Subcutaneous adipose tissue (tissue), 4 donors: ENCODE results near the gene NCKAP5L. TPM values are rescaled to one million over a fixed set of nuclear protein-coding genes. Genes with fewer than 3 reads are reported as not detected.

Experiments
- CTCF ChIP-seq: fragments of 450-650 bp; IDR thresholded peaks from one replicate; pipeline ENCODE4 v1.5.1; 2016; ENCODE audit warnings: low read depth, mild to moderate bottlenecking, control low read depth, antibody characterized with exemption, moderate library complexity
- small RNA-seq: library from RNA; depleted of rRNA; stranded (forward); fragments of <200 nt; gene quantifications from one replicate; pipeline ENCODE3, GENCODE V24; 2016
- total RNA-seq, 4 donors: library from RNA; depleted of rRNA; stranded (reverse); fragments of >200 nt; gene quantifications; one replicate each; pipeline ENCODE4 v1.1.0, GENCODE V29; 2016

The NCKAP5L gene
- total RNA-seq, 4 donors from 2014 or later = 9.1 to 23.9 (median 13.0) TPM

- TF ChIP-seq CTCF = no peak
Measured at GRCh38 chr12:49744363-49744885, 83.8 kb downstream of the NCKAP5L start.

GRCh38 chr12:49741882-49742620 is 86.2 kb downstream of the NCKAP5L start:
- TF ChIP-seq CTCF = no peak

Small RNAs within 50 kb of the gene (small RNA-seq; reads per million reads assigned to genes)
- not detected for gene LSM6P2

Other genes with a start within 250 kb of the NCKAP5L start
- gene FAM186B, start 222.8 kb downstream of the NCKAP5L start, total RNA-seq = under 1 TPM; 0.17 to 0.66 (median 0.53) TPM
- 10 to 100 TPM in 1 of 4 donors, 1 to 10 TPM in 3; 3.4 to 10.1 (median 6.7) TPM for gene PRPF40B, start 204.9 kb downstream of the NCKAP5L start, total RNA-seq
- gene FMNL3, start 121.0 kb downstream of the NCKAP5L start, total RNA-seq = 10 to 100 TPM in 2 of 4 donors, 1 to 10 TPM in 2; 8.2 to 19.6 (median 14.0) TPM
- gene TMBIM6, start 86.9 kb downstream of the NCKAP5L start, total RNA-seq = 100 to 1,000 TPM; 263 to 522 (median 375) TPM
- 1 to 10 TPM; 1.9 to 3.4 (median 2.7) TPM for gene BCDIN3D, start 14.7 kb upstream of the NCKAP5L start, total RNA-seq
- gene FAIM2, start 75.5 kb upstream of the NCKAP5L start, total RNA-seq = 1 to 10 TPM in 1 of 4 donors, not detected in 3; 1.2 TPM
- gene AQP2, start 122.3 kb upstream of the NCKAP5L start, total RNA-seq = not detected
- gene AQP5, start 133.5 kb upstream of the NCKAP5L start, total RNA-seq = not detected
- gene AQP6, start 144.5 kb upstream of the NCKAP5L start, total RNA-seq = 1 to 10 TPM in 1 of 4 donors, not detected in 3; 1.9 TPM
- 10 to 100 TPM in 3 of 4 donors, 1 to 10 TPM in 1; 5.5 to 18.5 (median 15.0) TPM for gene RACGAP1, start 197.1 kb upstream of the NCKAP5L start, total RNA-seq
- 1 to 10 TPM in 2 of 4 donors, under 1 TPM in 2; 0.38 to 3.1 (median 1.0) TPM for gene ASIC1, start 229.2 kb upstream of the NCKAP5L start, total RNA-seq